Upper lobe of left lung (tissue), 4 donors: ENCODE data around the gene LIME1.

Source experiments
- POLR2A ChIP-seq, 4 donors: fragments of 450-650 bp; IDR thresholded peaks; one replicate each; pipeline ENCODE4 v1.5.1; 2016 to 2017; ENCODE audit warnings: antibody characterized with exemption in 4 of 4, mild to moderate bottlenecking in 2 of 4
- TF ChIP-seq, protein P1 (sequence below), 6 experiments: fragments of 450-650 bp in 4 of 6; fragments of 200-600 bp in 2 of 6; sonication (generic) in 2 of 6; IDR thresholded peaks; one replicate each; pipeline ENCODE4 v1.5.1; 2016 to 2019; ENCODE audit warnings: antibody characterized with exemption in 6 of 6

DNA sequence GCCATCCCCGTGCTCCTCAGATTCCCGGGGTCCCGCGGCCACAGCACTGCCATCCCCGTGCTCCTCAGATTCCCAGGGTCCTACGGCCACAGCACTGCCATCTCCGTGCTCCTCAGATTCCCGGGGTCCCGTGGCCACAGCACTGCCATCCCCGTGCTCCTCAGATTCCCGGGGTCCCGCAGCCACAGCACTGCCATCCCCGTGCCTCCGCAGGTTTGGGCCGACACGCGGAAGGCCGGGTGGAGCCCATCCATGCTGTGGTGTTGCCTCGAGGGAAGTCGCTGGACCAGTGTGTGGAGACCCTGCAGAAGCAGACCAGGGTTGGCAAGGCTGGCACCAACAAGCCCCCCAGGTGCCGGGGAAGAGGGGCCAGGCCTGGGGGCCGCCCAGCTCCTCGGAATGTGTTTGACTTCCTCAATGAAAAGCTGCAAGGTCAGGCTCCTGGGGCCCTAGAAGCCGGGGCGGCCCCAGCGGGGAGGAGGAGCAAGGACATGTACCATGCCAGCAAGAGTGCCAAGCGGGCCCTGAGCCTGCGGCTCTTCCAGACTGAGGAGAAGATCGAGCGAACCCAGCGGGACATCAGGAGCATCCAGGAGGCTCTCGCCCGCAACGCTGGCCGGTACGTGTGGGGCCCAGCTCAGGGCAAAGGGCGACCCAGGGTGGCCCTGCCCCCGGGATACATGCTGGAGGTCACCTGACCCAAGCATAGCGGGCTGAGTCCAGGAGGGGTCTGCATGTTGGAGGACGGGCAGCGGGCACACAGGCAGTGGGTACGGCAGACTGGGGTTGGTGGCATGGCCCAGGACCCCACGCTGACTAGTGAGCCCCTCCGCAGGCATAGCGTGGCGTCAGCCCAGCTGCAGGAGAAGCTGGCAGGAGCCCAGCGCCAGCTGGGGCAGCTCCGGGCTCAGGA is 1.3 kb upstream of the LIME1 start:
- TF ChIP-seq, protein P1, sequence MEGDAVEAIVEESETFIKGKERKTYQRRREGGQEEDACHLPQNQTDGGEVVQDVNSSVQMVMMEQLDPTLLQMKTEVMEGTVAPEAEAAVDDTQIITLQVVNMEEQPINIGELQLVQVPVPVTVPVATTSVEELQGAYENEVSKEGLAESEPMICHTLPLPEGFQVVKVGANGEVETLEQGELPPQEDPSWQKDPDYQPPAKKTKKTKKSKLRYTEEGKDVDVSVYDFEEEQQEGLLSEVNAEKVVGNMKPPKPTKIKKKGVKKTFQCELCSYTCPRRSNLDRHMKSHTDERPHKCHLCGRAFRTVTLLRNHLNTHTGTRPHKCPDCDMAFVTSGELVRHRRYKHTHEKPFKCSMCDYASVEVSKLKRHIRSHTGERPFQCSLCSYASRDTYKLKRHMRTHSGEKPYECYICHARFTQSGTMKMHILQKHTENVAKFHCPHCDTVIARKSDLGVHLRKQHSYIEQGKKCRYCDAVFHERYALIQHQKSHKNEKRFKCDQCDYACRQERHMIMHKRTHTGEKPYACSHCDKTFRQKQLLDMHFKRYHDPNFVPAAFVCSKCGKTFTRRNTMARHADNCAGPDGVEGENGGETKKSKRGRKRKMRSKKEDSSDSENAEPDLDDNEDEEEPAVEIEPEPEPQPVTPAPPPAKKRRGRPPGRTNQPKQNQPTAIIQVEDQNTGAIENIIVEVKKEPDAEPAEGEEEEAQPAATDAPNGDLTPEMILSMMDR (IDR thresholded peaks at IDR 0.05): no peak
- TF ChIP-seq POLR2A (IDR thresholded peaks at IDR 0.05): no peak
